Osteocyte (in vitro differentiated cells): ENCODE results near the gene CCDC27. TPM values are rescaled to one million over a fixed set of nuclear protein-coding genes. Genes with fewer than 3 reads are reported as not detected.
A peak's percentile ranks its signal among the peaks of the same experiment; 100 is the strongest.

Source experiments
- DNase-seq: peaks from one replicate; pipeline ENCODE4 v3.0.0; 2021; ENCODE audit warnings: mixed read lengths; ENCODE audit not compliant: unreplicated experiment; ENCODE audit errors: extremely low spot score
- H3K27ac Mint-ChIP-seq: one replicate; pipeline ENCODE4 v1.8.0; 2021; ENCODE audit warnings: mild to moderate bottlenecking, mixed read lengths; ENCODE audit not compliant: unreplicated experiment
- H3K27me3 Mint-ChIP-seq: one replicate; pipeline ENCODE4 v1.8.0; 2021; ENCODE audit warnings: mixed read lengths; ENCODE audit not compliant: unreplicated experiment
- H3K36me3 Mint-ChIP-seq: one replicate; pipeline ENCODE4 v1.8.0; 2021; ENCODE audit warnings: mixed read lengths; ENCODE audit not compliant: unreplicated experiment
- H3K4me1 Mint-ChIP-seq: one replicate; pipeline ENCODE4 v1.8.0; 2021; ENCODE audit warnings: mixed read lengths; ENCODE audit not compliant: unreplicated experiment
- H3K4me3 Mint-ChIP-seq: one replicate; pipeline ENCODE4 v1.8.0; 2021; ENCODE audit warnings: mild to moderate bottlenecking, moderate library complexity, mixed read lengths; ENCODE audit not compliant: unreplicated experiment
- H3K9me3 Mint-ChIP-seq: one replicate; pipeline ENCODE4 v1.8.0; 2021; ENCODE audit warnings: mixed read lengths; ENCODE audit not compliant: unreplicated experiment
- total RNA-seq: library from RNA; stranded (reverse); gene quantifications from 2 replicates; pipeline ENCODE4 v1.2.1, GENCODE V29; 2021
- TF ChIP-seq, protein P1 (sequence below): fragments of 200-600 bp; sonication (generic); IDR thresholded peaks from 2 replicates; pipeline ENCODE4 v1.5.0; 2021; ENCODE audit warnings: antibody characterized with exemption, mild to moderate bottlenecking, moderate library complexity

CCDC27 gene
- total RNA-seq, 1 donor from 2014 or later = not detected

DNA sequence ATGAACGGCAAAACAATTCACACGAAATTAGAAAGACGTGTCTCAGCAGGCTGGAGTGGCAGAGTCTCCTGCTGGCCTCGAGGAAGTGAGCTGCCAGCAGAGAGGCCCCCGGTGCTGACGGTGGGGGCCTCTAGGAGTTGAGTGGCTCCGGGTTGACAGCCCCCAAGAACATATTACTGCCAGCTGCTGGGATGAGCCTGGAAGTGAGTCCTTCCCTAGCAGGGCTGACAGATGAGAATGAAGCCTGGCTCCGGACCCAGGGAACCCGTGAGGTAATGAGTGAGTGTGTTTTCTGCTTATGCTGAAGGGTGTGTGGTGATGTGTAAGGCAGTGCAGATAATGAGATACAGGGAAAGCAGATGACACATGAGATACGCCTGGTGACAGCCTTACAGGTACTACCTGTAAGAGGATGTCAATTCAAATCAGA, 67.5 kb downstream of the CCDC27 start:
- Mint-ChIP-seq H3K4me3 (no peak overlapping the region), H3K9me3 (no peaks in the 10 kb centered on the region), H3K27ac (peak overlapping the region; percentile 62), H3K27me3 (no peaks in the 10 kb centered on the region), H3K4me1 (peaks cover 16% of the 10 kb centered on the region), H3K36me3 (peaks cover 43% of the 10 kb centered on the region)
- TF ChIP-seq, protein P1, sequence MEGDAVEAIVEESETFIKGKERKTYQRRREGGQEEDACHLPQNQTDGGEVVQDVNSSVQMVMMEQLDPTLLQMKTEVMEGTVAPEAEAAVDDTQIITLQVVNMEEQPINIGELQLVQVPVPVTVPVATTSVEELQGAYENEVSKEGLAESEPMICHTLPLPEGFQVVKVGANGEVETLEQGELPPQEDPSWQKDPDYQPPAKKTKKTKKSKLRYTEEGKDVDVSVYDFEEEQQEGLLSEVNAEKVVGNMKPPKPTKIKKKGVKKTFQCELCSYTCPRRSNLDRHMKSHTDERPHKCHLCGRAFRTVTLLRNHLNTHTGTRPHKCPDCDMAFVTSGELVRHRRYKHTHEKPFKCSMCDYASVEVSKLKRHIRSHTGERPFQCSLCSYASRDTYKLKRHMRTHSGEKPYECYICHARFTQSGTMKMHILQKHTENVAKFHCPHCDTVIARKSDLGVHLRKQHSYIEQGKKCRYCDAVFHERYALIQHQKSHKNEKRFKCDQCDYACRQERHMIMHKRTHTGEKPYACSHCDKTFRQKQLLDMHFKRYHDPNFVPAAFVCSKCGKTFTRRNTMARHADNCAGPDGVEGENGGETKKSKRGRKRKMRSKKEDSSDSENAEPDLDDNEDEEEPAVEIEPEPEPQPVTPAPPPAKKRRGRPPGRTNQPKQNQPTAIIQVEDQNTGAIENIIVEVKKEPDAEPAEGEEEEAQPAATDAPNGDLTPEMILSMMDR = no peak
- DNase-seq = no peak

DNA sequence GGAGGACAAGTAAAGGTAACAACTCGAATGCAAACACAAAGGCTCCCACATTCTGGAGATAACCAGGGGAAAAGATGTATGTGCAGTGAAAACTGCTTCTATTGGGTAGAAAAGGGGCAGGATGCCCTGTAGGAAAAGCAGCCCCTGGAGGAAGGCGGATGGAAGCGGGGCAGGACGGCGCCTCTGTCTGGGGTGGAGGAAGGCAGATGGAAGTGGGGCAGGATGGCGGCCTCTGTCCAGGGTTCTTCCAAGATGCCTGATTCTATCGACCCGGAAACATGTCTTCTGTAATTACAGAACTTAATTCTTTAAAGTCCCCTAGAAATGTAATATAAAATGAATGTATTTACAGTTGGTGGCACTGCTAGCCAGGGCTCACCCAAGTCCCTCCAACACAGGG, 68.1 kb downstream of the CCDC27 start:
- H3K27me3 Mint-ChIP-seq = no peaks in the 10 kb centered on the region
- H3K4me1 Mint-ChIP-seq = peaks cover 16% of the 10 kb centered on the region
- peaks cover 40% of the 10 kb centered on the region for H3K36me3 Mint-ChIP-seq
- no peak for DNase-seq
- no peak overlapping the region for H3K27ac Mint-ChIP-seq
- H3K9me3 Mint-ChIP-seq = no peaks in the 10 kb centered on the region
- no peak overlapping the region for H3K4me3 Mint-ChIP-seq
- TF ChIP-seq, protein P1 = no peak

- Mint-ChIP-seq H3K4me1 (peaks cover 16% of the 10 kb centered on the region), H3K27me3 (no peaks in the 10 kb centered on the region), H3K9me3 (no peaks in the 10 kb centered on the region), H3K36me3 (peaks cover 45% of the 10 kb centered on the region), H3K4me3 (no peak overlapping the region), H3K27ac (no peak overlapping the region)
- DNase-seq = no peak
- TF ChIP-seq, protein P1 = no peak
Measured at GRCh38 chr1:3821004-3821403, 68.8 kb downstream of the CCDC27 start.

Other genes starting within 250 kb of the CCDC27 start
- 255 and 262 TPM in 2 replicates for gene MEGF6, start 140.9 kb upstream of the CCDC27 start, total RNA-seq
- gene TPRG1L, start 127.4 kb upstream of the CCDC27 start, total RNA-seq = 49.1 and 49.5 TPM in 2 replicates
- gene WRAP73, start 102.3 kb upstream of the CCDC27 start, total RNA-seq = 20.1 and 20.5 TPM in 2 replicates
- gene TP73, start 99.9 kb upstream of the CCDC27 start, total RNA-seq = 0.16 and 0.24 TPM in 2 replicates
- gene SMIM1, start 20.3 kb downstream of the CCDC27 start, total RNA-seq = 0.73 and 1.3 TPM in 2 replicates
- gene LRRC47, start 44.0 kb downstream of the CCDC27 start, total RNA-seq = 52.3 and 59.5 TPM in 2 replicates
- 35.1 and 45.4 TPM in 2 replicates for gene CEP104, start 104.8 kb downstream of the CCDC27 start, total RNA-seq
- 7.1 and 11.0 TPM in 2 replicates for gene DFFB, start 105.0 kb downstream of the CCDC27 start, total RNA-seq
- 22.1 and 23.6 TPM in 2 replicates for gene C1orf174, start 147.8 kb downstream of the CCDC27 start, total RNA-seq